Thymus (tissue), 11 donors: ENCODE measurements around the gene PDLIM1. TPM values are rescaled to one million over a fixed set of nuclear protein-coding genes. Genes with fewer than 3 reads are reported as not detected.
"Not testable (repeated sequence)": the region's sequence is repeated elsewhere in the genome, so short reads cannot be mapped to it uniquely, and the experiment has no call there.

Experiments used
- DNase-seq, 9 donors: peaks; one replicate each; pipeline ENCODE4 v3.0.0-alpha.2; 2013; ENCODE audit warnings: low spot score in 9 of 9, low read depth in 6 of 9, missing footprints in 1 of 9
- H3K27ac ChIP-seq, 2 donors: one replicate each; pipeline ENCODE4 v1.5.1; 2013; ENCODE audit warnings: control low read depth in 1 of 2, low read depth in 1 of 2, low read length in 1 of 2, mild to moderate bottlenecking in 1 of 2, moderate library complexity in 1 of 2
- H3K27me3 ChIP-seq, 2 donors: one replicate each; pipeline ENCODE4 v1.5.1; 2013; ENCODE audit warnings: low read length in 1 of 2; ENCODE audit not compliant: control insufficient read depth in 2 of 2, insufficient read depth in 1 of 2
- H3K36me3 ChIP-seq, 2 donors: one replicate each; pipeline ENCODE4 v1.5.1; 2013; ENCODE audit warnings: low read length in 1 of 2, mild to moderate bottlenecking in 1 of 2, moderate library complexity in 1 of 2; ENCODE audit not compliant: control insufficient read depth in 2 of 2, insufficient read depth in 2 of 2
- H3K4me1 ChIP-seq, 2 donors: one replicate each; pipeline ENCODE4 v1.5.1; 2013; ENCODE audit warnings: low read length in 2 of 2; ENCODE audit not compliant: control insufficient read depth in 2 of 2, insufficient read depth in 2 of 2
- H3K4me3 ChIP-seq, 2 donors: one replicate each; pipeline ENCODE4 v1.5.1; 2013; ENCODE audit warnings: low read length in 2 of 2, control low read depth in 1 of 2, mild to moderate bottlenecking in 1 of 2
- H3K9me3 ChIP-seq, 2 donors: one replicate each; pipeline ENCODE4 v1.5.1; 2013; ENCODE audit warnings: low read length in 1 of 2, mild to moderate bottlenecking in 1 of 2; ENCODE audit not compliant: control insufficient read depth in 2 of 2, insufficient read depth in 1 of 2
- WGBS: extraction: QIAGEN DNeasy Blood & Tissue Kit; methylation state at CpG from one replicate; pipeline ENCODE4 v1.1.7; 2013; 5-methylcytosine and 5-hydroxymethylcytosine counted together
- polyA plus RNA-seq: library from polyadenylated mRNA; stranded (reverse); fragments of 200-250 nt; gene quantifications from one replicate; pipeline ENCODE4 v1.2.3, GENCODE V29; 2013
- total RNA-seq: library from RNA; stranded (reverse); fragments of 120-200 nt; gene quantifications from one replicate; pipeline ENCODE4 v1.2.4, GENCODE V29; 2013
- donor health status: healthy.

Gene PDLIM1
- total and polyA plus RNA-seq, 2 donors = 18.2 to 316 TPM

GRCh38 chr10:95221124-95221523 is 69.7 kb downstream of the PDLIM1 start:
- Histone ChIP-seq H3K4me1 (no peaks in the 10 kb centered on the region), H3K9me3 (no peaks in the 10 kb centered on the region), H3K27me3 (no peaks in the 10 kb centered on the region), H3K4me3 (no peak overlapping the region), H3K36me3 (peaks cover 0 to 3% of the 10 kb centered on the region in 2 donors), H3K27ac (no peak overlapping the region)
- DNase-seq = no peak
- WGBS = 78% methylated on average over 5 of the region's 5 CpGs

GRCh38 chr10:95220539-95220938 is 70.3 kb downstream of the PDLIM1 start:
- H3K4me3 ChIP-seq = no peak overlapping the region
- H3K27ac ChIP-seq = no peak overlapping the region
- H3K4me1 ChIP-seq = no peaks in the 10 kb centered on the region
- DNase-seq = no peak
- WGBS = 95% methylated on average over 3 of the region's 3 CpGs
- H3K36me3 ChIP-seq = peaks cover 0 to 3% of the 10 kb centered on the region in 2 donors
- H3K9me3 ChIP-seq = no peaks in the 10 kb centered on the region
- H3K27me3 ChIP-seq = no peaks in the 10 kb centered on the region

- no peak for DNase-seq
Measured at GRCh38 chr10:95217476-95217875, 73.3 kb downstream of the PDLIM1 start.

GRCh38 chr10:95214793-95215192 is 76.0 kb downstream of the PDLIM1 start:
- no peak for DNase-seq
- Histone ChIP-seq H3K4me3 (no peak overlapping the region), H3K27me3 (no peaks in the 10 kb centered on the region), H3K4me1 (no peaks in the 10 kb centered on the region), H3K9me3 (no peaks in the 10 kb centered on the region), H3K36me3 (peaks cover 0 to 13% of the 10 kb centered on the region in 2 donors), H3K27ac (no peak overlapping the region)
- 43% methylated on average over 3 of the region's 3 CpGs for WGBS

More at GRCh38 chr10:95217476-95217875, 73.3 kb downstream of the PDLIM1 start:
- Histone ChIP-seq H3K27ac (no peak overlapping the region), H3K4me3 (no peak overlapping the region), H3K36me3 (peaks cover 0 to 3% of the 10 kb centered on the region in 2 donors), H3K4me1 (no peaks in the 10 kb centered on the region), H3K27me3 (no peaks in the 10 kb centered on the region), H3K9me3 (no peaks in the 10 kb centered on the region)
- WGBS = 85% methylated on average over 1 of the region's 1 CpG

GRCh38 chr10:95214369-95214768 is 76.4 kb downstream of the PDLIM1 start:
- Histone ChIP-seq H3K27ac (no peak overlapping the region), H3K9me3 (no peaks in the 10 kb centered on the region), H3K4me3 (no peak overlapping the region), H3K4me1 (no peaks in the 10 kb centered on the region), H3K27me3 (no peaks in the 10 kb centered on the region), H3K36me3 (peaks cover 0 to 13% of the 10 kb centered on the region in 2 donors)
- 54% methylated on average over 2 of the region's 2 CpGs for WGBS
- DNase-seq = no peak

- WGBS = 94% methylated on average over 3 of the region's 3 CpGs
- no peak for DNase-seq
- H3K4me1 ChIP-seq = no peaks in the 10 kb centered on the region
Measured at GRCh38 chr10:95211606-95212279, 79.1 kb downstream of the PDLIM1 start.

GRCh38 chr10:95209509-95210127 is 81.2 kb downstream of the PDLIM1 start:
- no peaks in the 10 kb centered on the region for H3K9me3 ChIP-seq
- WGBS = 96% methylated on average over 6 of the region's 6 CpGs
- H3K27ac ChIP-seq = no peak overlapping the region
- no peaks in the 10 kb centered on the region for H3K4me1 ChIP-seq
- H3K36me3 ChIP-seq = peaks cover 0 to 10% of the 10 kb centered on the region in 2 donors
- no peak overlapping the region for H3K4me3 ChIP-seq
- H3K27me3 ChIP-seq = no peaks in the 10 kb centered on the region
- no peak for DNase-seq

More at GRCh38 chr10:95211606-95212279, 79.1 kb downstream of the PDLIM1 start:
- Histone ChIP-seq H3K9me3 (no peaks in the 10 kb centered on the region), H3K4me3 (no peak overlapping the region), H3K27me3 (no peaks in the 10 kb centered on the region), H3K27ac (no peak overlapping the region), H3K36me3 (peaks cover 0 to 10% of the 10 kb centered on the region in 2 donors)

GRCh38 chr10:95208702-95209391 is 82.0 kb downstream of the PDLIM1 start:
- no peak overlapping the region for H3K4me3 ChIP-seq
- H3K4me1 ChIP-seq = no peaks in the 10 kb centered on the region
- H3K27ac ChIP-seq = no peak overlapping the region
- H3K36me3 ChIP-seq = peaks cover 0 to 11% of the 10 kb centered on the region in 2 donors
- no peaks in the 10 kb centered on the region for H3K27me3 ChIP-seq
- 83% methylated on average over 8 of the region's 8 CpGs for WGBS
- H3K9me3 ChIP-seq = no peaks in the 10 kb centered on the region
- no peak for DNase-seq

GRCh38 chr10:95202865-95203264 is 87.9 kb downstream of the PDLIM1 start:
- H3K27ac ChIP-seq, H3K36me3 ChIP-seq, H3K4me1 ChIP-seq, H3K4me3 ChIP-seq, DNase-seq, H3K27me3 ChIP-seq, H3K9me3 ChIP-seq: not testable (repeated sequence)
- WGBS = 78% methylated on average over 5 of the region's 5 CpGs
